Measurements from ENCODE around the gene TVP23B. TPM values are rescaled to one million over a fixed set of nuclear protein-coding genes. Genes with fewer than 3 reads are reported as not detected.
"Not testable (repeated sequence)": the region's sequence is repeated elsewhere in the genome, so short reads cannot be mapped to it uniquely, and the experiment has no call there.

TVP23B gene
- 10 to 100 TPM; 23.5 to 58.6 (median 32.2) TPM for total RNA-seq

DNA sequence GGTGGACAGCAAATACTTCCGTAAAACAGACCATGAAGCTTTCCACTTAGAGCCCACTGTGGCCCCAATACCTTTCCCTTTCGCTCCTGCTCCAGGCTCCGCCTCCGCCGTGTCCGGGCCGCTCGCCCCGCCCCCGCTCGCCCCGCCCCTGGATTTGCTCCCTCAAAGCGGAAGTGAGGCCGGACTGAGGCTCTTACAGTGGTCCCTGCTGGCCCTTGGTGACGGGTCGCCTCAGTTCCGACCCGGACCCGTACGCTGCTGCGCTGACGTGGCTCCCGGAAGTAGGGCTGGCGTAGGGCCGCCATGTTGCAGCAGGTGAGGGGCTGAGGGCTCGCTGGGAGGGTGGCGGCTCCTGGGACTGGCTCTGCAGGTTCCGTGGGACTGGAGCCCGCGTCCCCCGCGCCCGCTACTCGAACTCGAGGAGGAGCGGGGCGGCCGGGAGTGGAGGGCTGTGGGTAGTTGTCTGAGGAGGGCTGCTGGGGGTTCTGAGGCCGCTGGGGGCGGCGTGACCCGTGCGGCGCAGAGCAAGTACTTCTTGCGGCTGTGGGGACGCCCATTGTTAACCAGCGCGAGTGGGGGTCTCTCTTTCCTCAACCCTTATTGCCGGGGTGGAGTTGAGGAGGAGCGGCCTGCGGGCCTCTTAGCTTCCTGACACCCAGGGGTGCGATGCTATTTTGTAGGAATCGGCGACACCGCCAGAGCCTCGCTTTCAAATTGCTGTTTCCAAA is at the start of gene TVP23B:
Gene TVP23B (plus strand): TSS at position 193 of the 728 bp plus-strand sequence. CDS start 111 bp downstream, at position 304.
- H3K4me1 ChIP-seq: peaks cover 0 to 19% (median 0%) of the 10 kb centered on the region in 3 donors
- WGBS, 2 donors (ENCODE audit: low coverage in 1 of 2): 0% methylated on average over 1 of the region's 56 CpGs
- peak; percentile 81 for TF ChIP-seq POLR2AphosphoS5 (IDR thresholded peaks at IDR 0.05)
- TF ChIP-seq, protein P1, sequence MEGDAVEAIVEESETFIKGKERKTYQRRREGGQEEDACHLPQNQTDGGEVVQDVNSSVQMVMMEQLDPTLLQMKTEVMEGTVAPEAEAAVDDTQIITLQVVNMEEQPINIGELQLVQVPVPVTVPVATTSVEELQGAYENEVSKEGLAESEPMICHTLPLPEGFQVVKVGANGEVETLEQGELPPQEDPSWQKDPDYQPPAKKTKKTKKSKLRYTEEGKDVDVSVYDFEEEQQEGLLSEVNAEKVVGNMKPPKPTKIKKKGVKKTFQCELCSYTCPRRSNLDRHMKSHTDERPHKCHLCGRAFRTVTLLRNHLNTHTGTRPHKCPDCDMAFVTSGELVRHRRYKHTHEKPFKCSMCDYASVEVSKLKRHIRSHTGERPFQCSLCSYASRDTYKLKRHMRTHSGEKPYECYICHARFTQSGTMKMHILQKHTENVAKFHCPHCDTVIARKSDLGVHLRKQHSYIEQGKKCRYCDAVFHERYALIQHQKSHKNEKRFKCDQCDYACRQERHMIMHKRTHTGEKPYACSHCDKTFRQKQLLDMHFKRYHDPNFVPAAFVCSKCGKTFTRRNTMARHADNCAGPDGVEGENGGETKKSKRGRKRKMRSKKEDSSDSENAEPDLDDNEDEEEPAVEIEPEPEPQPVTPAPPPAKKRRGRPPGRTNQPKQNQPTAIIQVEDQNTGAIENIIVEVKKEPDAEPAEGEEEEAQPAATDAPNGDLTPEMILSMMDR (IDR thresholded peaks at IDR 0.05): peak in 1 of 4 experiments; percentile 14
- TF ChIP-seq POLR2A (IDR thresholded peaks at IDR 0.05): peak; percentile 31 to 53
- H3K9me3 ChIP-seq, H3K27me3 ChIP-seq, H3K36me3 ChIP-seq: not testable (repeated sequence)
- peak within 1 kb of the TSS; percentile 61 to 94 for H3K4me3 ChIP-seq
- H3K27ac ChIP-seq: peak within 1 kb of the TSS; percentile 83 to 88 (median 85)
- peak; percentile 100 for ATAC-seq

DNA sequence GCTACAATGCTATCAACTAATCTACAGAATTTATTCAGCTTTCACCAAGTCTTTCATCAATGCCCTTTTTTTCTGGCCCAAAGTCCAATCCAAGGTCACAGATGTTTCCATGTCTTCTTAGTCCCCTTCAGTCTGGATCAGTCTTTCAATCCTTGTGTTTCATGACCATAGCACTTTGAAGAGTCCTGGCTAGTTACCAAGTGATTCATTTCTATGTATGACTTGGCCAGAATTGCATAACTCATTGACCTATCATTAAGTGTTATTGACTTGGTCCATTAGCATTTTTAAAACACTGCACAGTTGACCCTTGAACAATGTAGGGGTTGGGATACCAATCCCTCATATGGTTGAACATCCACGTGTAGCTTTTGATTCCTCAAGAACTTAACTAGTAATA is 48.5 kb upstream of the TVP23B start:
- H3K36me3 ChIP-seq: peaks cover 0 to 11% of the 10 kb centered on the region in 2 donors
- not testable (repeated sequence) for H3K4me3 ChIP-seq, H3K27me3 ChIP-seq, H3K27ac ChIP-seq, H3K9me3 ChIP-seq, H3K4me1 ChIP-seq, ATAC-seq
- WGBS, 2 donors (ENCODE audit: low coverage in 1 of 2): 58% methylated on average over 1 of the region's 1 CpG; no CpG with 5 or more reads in 1 of the 2 donors

DNA sequence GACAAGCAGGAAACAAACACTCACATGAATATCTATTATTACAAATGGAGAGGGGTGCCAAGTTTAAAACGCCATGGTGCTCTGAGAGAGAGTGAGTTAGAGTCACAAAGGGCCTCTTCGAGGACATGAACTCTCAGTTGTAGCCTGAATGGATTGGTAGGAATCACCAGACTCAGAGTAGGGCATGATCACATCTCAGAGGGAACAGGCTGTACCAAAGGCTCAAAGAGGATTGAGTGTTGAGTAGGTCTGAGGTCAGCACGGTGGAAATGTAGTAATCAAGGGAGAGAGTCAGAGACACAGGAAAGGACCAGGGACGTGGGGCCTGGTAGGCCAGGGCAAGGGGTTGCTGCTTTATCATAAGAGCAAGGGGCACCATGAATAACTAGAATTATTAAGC is 47.6 kb upstream of the TVP23B start:
- not testable (repeated sequence) for ATAC-seq, H3K4me1 ChIP-seq, H3K27me3 ChIP-seq, H3K27ac ChIP-seq, H3K4me3 ChIP-seq, H3K9me3 ChIP-seq
- H3K36me3 ChIP-seq: peaks cover 0 to 11% of the 10 kb centered on the region in 2 donors
- WGBS, 2 donors (ENCODE audit: low coverage in 1 of 2): 73 to 80% methylated on average over 1 to 4 of the region's 4 CpGs

DNA sequence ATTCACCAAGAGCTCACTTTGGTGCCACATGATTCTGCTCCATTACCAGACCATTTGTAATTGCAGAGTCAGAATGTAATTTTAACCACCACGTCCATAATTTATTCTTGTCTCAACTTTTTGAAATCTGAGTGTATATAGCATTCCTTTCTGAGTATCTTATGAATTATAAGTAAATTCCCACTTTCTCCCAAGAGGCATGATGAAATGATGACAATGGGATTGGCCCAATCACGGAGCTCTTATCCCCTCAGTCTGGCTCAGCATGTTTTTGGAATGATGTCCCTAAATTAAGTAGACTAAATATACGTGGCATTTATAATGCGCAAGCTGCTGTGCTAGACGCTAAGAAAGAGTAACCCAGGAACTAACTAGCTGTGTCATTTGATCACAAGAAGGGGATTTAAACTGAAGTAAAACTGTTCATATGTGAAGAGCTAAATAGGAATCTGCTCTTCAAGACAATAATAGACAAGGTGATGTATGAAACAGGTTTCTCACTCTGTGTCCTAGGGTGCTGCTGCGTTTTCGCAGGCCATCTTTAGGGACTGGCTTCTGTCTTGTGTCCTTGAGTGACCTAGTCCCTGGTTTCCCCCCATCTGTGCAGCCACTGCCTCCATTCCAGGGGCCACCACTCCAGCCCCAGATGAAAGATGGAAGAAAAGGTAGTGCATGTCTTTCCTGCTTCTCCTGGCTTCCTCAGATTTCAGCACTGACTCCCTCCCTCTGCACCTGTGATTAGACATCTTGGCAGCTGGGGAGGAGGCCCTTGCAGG is 41.2 kb upstream of the TVP23B start:
- not testable (repeated sequence) for H3K27ac ChIP-seq, H3K4me3 ChIP-seq, ATAC-seq, H3K27me3 ChIP-seq, H3K9me3 ChIP-seq, H3K4me1 ChIP-seq
- H3K36me3 ChIP-seq: peaks cover 0 to 11% of the 10 kb centered on the region in 2 donors
- 57 to 77% methylated on average over 5 to 6 of the region's 7 CpGs for WGBS, 2 donors (ENCODE audit: low coverage in 1 of 2)

DNA sequence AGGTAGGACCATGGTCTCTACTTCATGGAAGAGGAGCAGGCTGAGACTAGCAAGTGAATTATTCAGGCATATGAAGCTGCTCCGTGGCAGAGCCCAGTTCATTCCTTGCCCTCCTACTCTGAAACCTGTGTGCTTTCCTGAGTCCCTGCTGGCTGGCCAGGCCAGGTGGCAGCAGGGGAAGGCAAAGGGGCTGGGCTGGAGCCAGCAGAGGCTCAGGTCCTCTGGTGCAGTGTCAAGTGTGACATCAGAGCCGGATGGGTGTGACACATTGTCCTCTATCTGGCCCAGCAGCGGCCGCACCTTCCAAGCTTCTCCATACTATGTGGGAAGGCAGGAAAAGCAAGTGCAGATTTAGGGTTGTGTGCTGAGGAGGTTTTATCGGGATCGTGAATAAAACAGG is 39.8 kb upstream of the TVP23B start:
- H3K4me3 ChIP-seq, ATAC-seq, H3K27ac ChIP-seq, H3K36me3 ChIP-seq, H3K4me1 ChIP-seq, H3K27me3 ChIP-seq, H3K9me3 ChIP-seq: not testable (repeated sequence)
- WGBS, 2 donors (ENCODE audit: low coverage in 1 of 2): 67 to 79% methylated on average over 2 of the region's 6 CpGs

DNA sequence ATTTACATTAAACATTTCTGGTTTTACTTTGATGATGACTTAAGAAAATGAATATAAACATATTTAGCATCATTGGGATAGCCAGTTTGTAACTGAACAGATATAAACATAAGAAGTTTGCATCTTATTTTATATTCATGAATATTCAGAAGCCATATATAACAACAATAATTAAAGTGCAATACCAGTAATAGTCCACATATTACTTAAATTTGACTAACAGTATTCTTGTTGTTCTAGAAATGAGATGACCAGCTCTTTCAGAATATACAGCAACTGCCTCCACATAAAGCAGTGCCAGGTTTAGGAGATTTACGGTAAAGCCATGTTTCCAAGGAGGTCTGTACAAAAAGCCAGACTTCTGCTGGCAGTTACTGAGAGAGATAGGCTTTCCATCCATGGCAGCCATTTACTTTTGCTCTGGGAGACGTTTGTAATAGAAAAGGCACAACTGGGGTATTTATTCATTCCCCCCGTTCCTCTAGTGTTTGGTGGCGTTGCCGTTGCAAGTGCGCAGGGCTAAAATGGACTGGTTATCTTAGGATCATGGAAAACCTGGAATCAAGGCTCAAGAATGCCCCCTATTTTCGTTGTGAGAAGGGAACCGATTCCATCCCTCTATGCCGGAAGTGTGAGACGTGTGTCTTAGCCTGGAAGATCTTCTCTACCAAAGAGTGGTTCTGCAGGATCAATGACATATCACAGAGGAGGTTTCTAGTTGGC is 37.1 kb upstream of the TVP23B start, which contains the start of gene FBXW10:
Gene FBXW10 (plus strand): TSS at position 356 of the 723 bp plus-strand sequence. CDS start 191 bp downstream, at position 547.
- peak; percentile 72 for ATAC-seq
- not testable (repeated sequence) for H3K27me3 ChIP-seq, H3K36me3 ChIP-seq, H3K9me3 ChIP-seq, H3K4me1 ChIP-seq
- Histone ChIP-seq H3K4me3 (peak within 1 kb of the TSS in 1 of 2 donors; percentile 32), H3K27ac (peak within 1 kb of the TSS in 1 of 4 donors; percentile 35)
- WGBS, 2 donors (ENCODE audit: low coverage in 1 of 2): no CpG with 5 or more reads among the region's 10 CpGs

DNA sequence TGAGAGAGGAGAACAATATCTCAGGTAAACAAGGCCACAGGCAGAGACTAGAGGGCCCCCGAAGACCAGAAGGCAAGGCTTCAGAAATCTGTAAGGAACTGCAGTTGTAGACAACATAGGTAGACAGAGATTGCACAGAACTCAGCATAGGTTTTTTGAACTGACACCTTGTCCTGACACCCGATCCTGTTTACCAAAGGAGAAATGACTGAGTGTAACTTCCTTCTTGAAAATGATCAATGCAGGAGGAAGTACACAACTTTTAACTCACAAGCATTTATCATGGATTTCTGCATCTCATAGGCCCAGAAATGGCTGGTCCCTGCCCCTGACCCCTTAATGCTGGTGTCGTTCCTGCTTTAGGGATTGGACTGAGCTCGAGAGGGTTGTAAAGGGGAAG is 36.3 kb upstream of the TVP23B start:
- not testable (repeated sequence) for H3K4me1 ChIP-seq, H3K4me3 ChIP-seq, H3K9me3 ChIP-seq, H3K27me3 ChIP-seq, ATAC-seq, H3K36me3 ChIP-seq, H3K27ac ChIP-seq
- WGBS, 2 donors (ENCODE audit: low coverage in 1 of 2): 50 to 78% methylated on average over 1 to 3 of the region's 4 CpGs

DNA sequence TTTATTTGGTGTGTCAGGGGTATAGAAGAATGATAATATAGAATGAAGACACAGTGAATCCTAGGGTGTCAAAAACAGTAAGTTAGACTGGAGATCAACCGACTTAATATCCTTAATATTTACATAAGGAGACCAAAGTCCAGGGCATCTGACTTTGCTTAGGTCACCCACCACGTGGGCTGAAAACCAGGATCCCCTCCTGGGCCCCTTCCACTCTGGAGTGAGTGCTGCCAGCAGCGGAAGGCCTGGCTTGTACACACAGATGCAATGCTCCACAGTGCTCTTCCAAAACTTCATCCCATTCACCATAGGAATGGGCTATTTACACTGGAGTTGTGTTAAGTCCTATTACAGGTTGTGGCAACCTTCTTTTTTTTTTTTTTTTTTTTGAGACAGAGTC is 34.4 kb upstream of the TVP23B start:
- not testable (repeated sequence) for ATAC-seq, H3K27me3 ChIP-seq, H3K27ac ChIP-seq, H3K4me1 ChIP-seq, H3K4me3 ChIP-seq, H3K36me3 ChIP-seq, H3K9me3 ChIP-seq
- WGBS, 2 donors (ENCODE audit: low coverage in 1 of 2): 53 to 63% methylated on average over 3 of the region's 3 CpGs

DNA sequence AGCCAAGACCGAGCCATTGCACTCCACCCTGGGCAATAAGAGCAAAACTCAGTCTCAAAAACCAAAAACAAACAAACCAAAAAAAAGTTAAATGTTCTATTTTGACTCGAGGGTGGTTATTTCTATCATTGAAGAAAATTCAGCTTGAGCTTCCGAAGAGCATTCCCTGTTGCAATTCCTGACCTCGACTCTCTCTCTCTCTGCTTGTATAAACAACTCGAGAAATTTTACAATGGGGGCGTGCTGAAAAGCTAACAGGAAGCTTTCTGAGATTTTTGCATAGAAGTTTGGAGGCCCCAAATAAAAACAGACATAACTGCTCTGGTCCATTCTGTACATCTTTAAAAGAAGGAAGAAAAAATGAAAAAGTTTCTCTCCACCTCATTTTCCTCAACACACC is 33.5 kb upstream of the TVP23B start:
- not testable (repeated sequence) for H3K27ac ChIP-seq, H3K9me3 ChIP-seq, H3K4me3 ChIP-seq, H3K36me3 ChIP-seq, H3K27me3 ChIP-seq, ATAC-seq, H3K4me1 ChIP-seq
- WGBS, 2 donors (ENCODE audit: low coverage in 1 of 2): 38 to 39% methylated on average over 3 to 6 of the region's 6 CpGs

DNA sequence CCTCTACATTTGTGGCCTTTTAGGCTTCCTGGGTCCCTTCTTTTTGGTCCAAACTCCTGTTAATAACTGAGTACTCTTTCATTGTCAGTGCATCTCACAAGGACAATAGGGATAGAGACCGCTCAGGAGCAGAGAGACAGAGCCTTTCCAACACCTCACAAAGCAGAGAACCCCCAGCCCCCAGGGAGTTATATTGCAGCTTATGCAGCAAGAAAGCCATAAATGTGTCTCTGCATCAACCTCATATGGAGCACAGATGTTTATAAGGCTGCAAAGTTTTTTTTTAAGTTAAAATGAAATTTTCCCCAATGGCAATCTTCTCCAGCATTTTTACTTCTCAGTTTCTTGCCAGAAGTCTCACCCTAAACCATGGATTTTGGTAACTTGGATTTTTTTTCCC is 30.7 kb upstream of the TVP23B start:
- not testable (repeated sequence) for H3K36me3 ChIP-seq, H3K27ac ChIP-seq, H3K9me3 ChIP-seq, ATAC-seq, H3K4me1 ChIP-seq, H3K27me3 ChIP-seq, H3K4me3 ChIP-seq
- WGBS, 2 donors (ENCODE audit: low coverage in 1 of 2): no CpG with 5 or more reads among the region's 1 CpG

DNA sequence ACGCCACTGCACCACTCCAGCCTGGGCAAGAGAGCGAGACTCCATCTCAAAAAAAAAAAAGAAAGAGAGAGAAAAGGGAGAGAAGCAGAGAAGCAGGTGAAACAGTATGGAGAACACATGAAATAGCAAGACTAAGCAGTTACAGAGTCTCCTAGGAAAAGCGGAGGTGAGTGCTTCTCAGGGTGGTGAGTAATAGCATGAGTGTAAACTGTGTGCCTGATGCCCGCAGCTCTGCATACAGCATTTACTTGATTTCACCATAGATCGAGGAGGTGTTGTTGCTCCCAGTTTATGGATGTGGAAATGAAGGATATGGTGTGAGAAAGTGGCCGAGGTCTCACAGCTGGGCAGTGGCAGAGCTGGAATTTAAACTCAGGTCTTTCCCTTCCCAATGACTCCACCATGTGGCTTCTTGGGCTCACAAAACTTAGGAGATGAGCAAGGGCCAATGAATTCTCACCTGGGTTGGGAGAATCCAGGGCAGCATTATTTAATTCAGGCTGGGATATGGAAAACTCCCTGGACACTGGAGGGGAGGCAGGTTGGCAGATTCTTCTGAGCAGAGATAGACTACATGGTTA is 27.1 kb upstream of the TVP23B start:
- ATAC-seq, H3K4me1 ChIP-seq, H3K36me3 ChIP-seq, H3K4me3 ChIP-seq, H3K27ac ChIP-seq, H3K9me3 ChIP-seq, H3K27me3 ChIP-seq: not testable (repeated sequence)
- 90% methylated on average over 2 of the region's 6 CpGs; no CpG with 5 or more reads in 1 of the 2 donors for WGBS, 2 donors (ENCODE audit: low coverage in 1 of 2)

Data from gastroesophageal sphincter (tissue), 4 donors.